Measurements from ENCODE around the gene EPB41L5. TPM values are rescaled to one million over a fixed set of nuclear protein-coding genes. Genes with fewer than 3 reads are reported as not detected.

EPB41L5 gene
- total and polyA plus RNA-seq, 2 donors (not counting 3 experiments of a cell fraction or from before 2014, with no cell fraction given): 8.4 to 13.6 TPM

- POLR2A ChIA-PET: no interaction called here
- no peaks in the 10 kb centered on the region for H3K9me3 ChIP-seq (replicated peaks; ENCODE audit: control insufficient read depth, insufficient read depth, low read length)
- peaks cover 11% of the 10 kb centered on the region for H3K79me2 ChIP-seq (ENCODE audit: control insufficient read depth, insufficient read depth, low read length)
- H3K27ac ChIP-seq (ENCODE audit: insufficient read depth, low read depth, low read length): no peak overlapping the region
- H3K9ac ChIP-seq (replicated peaks; ENCODE audit: extremely low read depth, insufficient read depth, low read length): no peak overlapping the region
- H3K4me3 ChIP-seq (replicated peaks in 1 of 3; ENCODE audit: insufficient read depth in 1 of 3, low read depth in 1 of 3, low read length in 3 of 3): no peak overlapping the region
- peaks cover 0 to 5% of the 10 kb centered on the region in 2 experiments for H3K36me3 ChIP-seq (ENCODE audit: control insufficient read depth in 2 of 2, extremely low read depth in 1 of 2, insufficient read depth in 2 of 2, low read length in 2 of 2)
- no peak overlapping the region for H2AFZ ChIP-seq (ENCODE audit: low read depth, low read length)
- TSS peak; percentile 35 for BruUV-seq (replicated peaks)
- H3K4me1 ChIP-seq (ENCODE audit: control insufficient read depth, extremely low read depth, insufficient read depth, low read length): peaks cover 17% of the 10 kb centered on the region
- H4K20me1 ChIP-seq (replicated peaks; ENCODE audit: control insufficient read depth, extremely low read depth, insufficient read depth, low read length): no peaks in the 10 kb centered on the region
- H3K9me1 ChIP-seq (replicated peaks; ENCODE audit: control insufficient read depth, extremely low read depth, insufficient read depth, low read length): no peaks in the 10 kb centered on the region
- FAIRE-seq (no peak), DNase-seq (ENCODE audit: low read depth, low spot score) (no peak)
- intact Hi-C loops (cut with micrococcal nuclease) (loop anchor here (5.0 kb wide), 2 partner anchors 46 to 71 kb away; no protein-coding TSS in a partner anchor), dilution Hi-C loops (cut with MboI; ENCODE audit: extremely low pct_ligation_motif_present, low sequenced_read_pairs) (no loop called here)
- H3K27me3 ChIP-seq (ENCODE audit: control insufficient read depth in 2 of 2, insufficient read depth in 2 of 2, low read length in 2 of 2): no peaks in the 10 kb centered on the region
- peak overlapping the region; percentile 8 for H3K4me2 ChIP-seq (ENCODE audit: insufficient read depth, low read length)
- CTCF ChIA-PET: interaction anchor here (1.4 kb wide), 1 partner anchor 91 kb away, joined by 3 read pairs; no protein-coding TSS in a partner anchor
- no peak for TF ChIP-seq MAX (IDR thresholded peaks at IDR 0.05; ENCODE audit: insufficient read depth, insufficient read length)
- TF ChIP-seq JUN (IDR thresholded peaks at IDR 0.05; ENCODE audit: borderline replicate concordance, insufficient read depth, insufficient read length, low read depth): no peak
- TF ChIP-seq MYC (IDR thresholded peaks at IDR 0.05; ENCODE audit: low read depth, low read length): no peak
- TF ChIP-seq EZH2 (IDR thresholded peaks at IDR 0.05; ENCODE audit: borderline replicate concordance, low read depth, low read length, severe bottlenecking): no peak
- no peak for TF ChIP-seq FOS (IDR thresholded peaks at IDR 0.05; ENCODE audit: borderline replicate concordance, insufficient read depth, low read length)
- TF ChIP-seq GATA2 (IDR thresholded peaks at IDR 0.05; ENCODE audit: insufficient read depth, insufficient read length, low read depth, low read length): no peak
- no peak for TF ChIP-seq CTCF (IDR thresholded peaks at IDR 0.05; ENCODE audit: extremely low read depth in 1 of 2, insufficient read depth in 1 of 2, low read depth in 1 of 2, low read length in 2 of 2)
- TF ChIP-seq POLR2AphosphoS5 (IDR thresholded peaks at IDR 0.05; ENCODE audit: insufficient read depth, low read depth, low read length): no peak
- TF ChIP-seq POLR2A (IDR thresholded peaks at IDR 0.05; ENCODE audit: low read depth, low read length): no peak
These were observed 208.7 kb downstream of the EPB41L5 start for GRCh38 chr2:120221616-120222015.
